GM04503 (cell line): Measurements from ENCODE around the gene TEX264.

Experiments used
- DNase-seq: peaks from one replicate; pipeline ENCODE4 v3.0.0-alpha.2; 2012; ENCODE audit warnings: low read depth

TEX264 gene

GRCh38 chr3:51750878-51751277 lies 79.8 kb downstream of the TEX264 start:
- DNase-seq, result no peak

DNA sequence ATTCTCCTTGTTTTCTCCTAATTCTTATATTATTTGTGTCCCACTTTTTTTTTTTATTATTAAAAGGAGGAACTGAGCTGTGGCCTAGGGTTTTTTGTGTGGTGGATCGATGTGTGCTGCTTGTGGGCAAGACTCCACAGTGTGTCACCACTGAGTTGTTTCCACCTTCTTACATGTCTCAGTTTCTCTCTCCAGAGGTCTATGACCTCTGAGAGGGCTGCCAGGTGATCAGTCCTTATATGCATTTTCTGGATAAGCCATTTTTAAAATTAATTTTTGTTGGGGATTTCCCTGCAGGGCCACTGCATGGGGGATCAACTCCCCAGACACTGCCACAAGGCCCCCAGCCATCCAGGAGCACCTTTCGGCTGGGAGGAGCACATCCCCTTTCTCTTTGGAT lies 80.2 kb downstream of the TEX264 start:
- DNase-seq, result no peak
